Daoy (cell line): ENCODE results near the gene ZNF584. TPM values are rescaled to one million over a fixed set of nuclear protein-coding genes. Genes with fewer than 3 reads are reported as not detected.
A peak's percentile ranks its signal among the peaks of the same experiment; 100 is the strongest.

Experiments
- DNase-seq: peaks from one replicate; pipeline ENCODE4 v3.0.0-alpha.2; 2015; ENCODE audit warnings: low read depth
- total RNA-seq: library from RNA; depleted of rRNA; stranded (reverse); fragments of >200 nt; shearing (Covaris generic); gene quantifications from 2 replicates; pipeline ENCODE4 v1.2.3, GENCODE V29; 2014

ZNF584 gene
- total RNA-seq, 1 experiment from 2014 or later = 20.5 TPM

DNA sequence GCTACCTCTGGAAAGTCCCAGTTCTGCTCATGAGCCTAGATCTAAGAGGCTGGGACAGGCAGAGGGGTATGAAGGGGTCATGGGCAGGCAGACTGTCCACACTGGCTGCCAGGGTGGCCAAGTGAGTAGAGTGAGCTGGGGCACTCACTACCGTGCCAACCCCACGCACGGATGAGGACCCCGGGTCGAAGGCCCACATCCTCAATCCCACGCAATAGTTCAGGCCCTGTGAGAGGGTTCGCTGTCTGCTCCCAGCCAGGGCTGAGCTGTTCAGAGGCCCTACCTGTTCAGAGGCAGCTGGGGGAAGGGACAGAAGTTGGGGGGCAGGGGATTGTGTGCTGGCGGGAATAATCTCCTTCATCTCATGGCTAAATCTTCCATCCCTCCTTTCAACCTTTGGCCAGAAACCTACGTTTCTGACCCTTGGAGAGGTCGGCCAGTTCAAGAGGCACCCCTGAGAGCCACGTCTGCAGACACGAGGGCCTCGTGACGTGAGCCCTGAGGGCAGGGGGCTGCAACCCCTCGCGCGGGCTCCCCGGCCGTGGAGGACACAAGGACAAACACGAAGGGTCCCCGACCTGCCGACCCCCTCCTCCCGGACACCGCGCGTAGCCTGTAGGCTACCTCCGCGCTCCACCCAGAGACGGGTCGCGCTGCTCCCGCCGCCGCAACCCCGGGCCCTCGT is 22.4 kb upstream of the ZNF584 start:
- no peak for DNase-seq

DNA sequence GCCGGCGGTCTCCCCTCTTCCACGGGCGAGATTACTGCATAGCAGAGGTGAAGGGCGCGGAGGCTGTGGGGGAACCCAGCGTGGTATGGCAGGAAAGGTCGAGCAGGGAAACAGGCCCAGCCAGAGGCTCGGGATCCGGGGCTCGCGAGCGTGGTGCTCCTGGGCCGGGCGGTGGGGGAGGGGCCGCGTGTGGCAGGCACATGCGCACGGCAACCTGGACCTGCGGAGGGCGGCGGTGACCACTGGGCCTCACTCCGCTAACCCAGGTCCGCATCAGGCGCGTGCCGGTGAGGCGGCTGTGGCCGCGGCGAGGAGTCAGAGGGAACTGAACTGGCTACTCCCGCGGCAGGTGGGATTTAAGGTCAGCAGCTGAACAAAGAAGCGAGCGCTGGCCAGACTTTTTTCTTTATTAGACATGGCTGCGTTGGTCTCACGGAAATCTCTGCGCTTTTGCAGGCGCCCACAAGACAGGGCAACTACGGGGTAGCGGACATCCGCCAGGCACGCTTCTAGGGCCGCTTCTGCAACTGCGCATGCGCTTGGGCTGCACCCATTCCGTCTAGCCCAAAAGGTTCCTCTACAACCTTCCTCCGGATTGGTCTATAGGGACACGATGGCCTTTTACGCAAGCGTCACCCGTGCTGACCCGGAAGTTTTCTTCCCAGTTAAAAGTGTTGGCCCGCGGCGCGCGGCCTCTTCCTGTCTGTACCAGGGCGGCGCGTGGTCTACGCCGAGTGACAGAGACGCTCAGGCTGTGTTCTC is 21.7 kb upstream of the ZNF584 start, which contains the start of gene RPS5:
Gene RPS5 (plus strand): TSS at position 694 of the 762 bp plus-strand sequence. CDS start 869 bp downstream, outside the sequence.
- peak; percentile 99 for DNase-seq

DNA sequence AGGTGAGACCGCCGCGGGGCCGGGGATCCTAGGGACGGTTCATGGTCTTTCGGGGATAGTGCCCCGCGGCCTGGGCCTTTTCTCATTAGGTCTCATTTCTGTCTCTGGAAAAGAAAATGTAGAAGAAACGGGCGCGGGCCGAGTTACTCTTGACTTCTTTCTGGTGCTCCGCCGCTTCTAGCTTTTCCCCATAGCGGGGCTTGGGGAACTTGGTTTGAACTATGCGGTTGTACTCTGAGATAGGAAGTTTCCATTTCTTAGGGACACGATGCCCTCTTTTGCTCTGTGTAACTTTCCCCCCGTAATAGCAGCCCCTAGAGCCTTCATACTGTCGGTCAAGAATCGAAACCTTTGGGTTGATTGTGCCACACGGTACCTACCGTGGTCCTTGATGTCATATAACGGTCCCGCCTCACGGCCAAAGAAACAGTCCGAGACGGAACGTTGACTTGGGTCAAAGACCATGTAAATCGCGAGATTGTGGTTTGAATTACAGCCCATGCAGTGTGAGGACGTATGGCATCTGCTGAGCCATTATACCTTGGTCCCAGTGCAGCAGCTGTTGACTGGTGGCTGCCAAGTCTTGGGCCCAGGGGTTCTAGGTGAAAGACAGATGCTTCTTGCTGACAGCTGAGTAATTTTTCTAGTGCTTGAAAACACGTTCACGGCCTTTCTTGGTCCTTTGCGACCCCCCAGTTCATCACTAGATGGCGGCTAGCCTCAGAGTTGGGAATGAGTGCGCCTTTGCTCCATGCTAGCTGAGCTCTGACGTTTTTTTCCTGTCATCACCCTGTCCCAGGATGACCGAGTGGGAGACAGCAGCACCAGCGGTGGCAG is 20.9 kb upstream of the ZNF584 start:
- DNase-seq = no peak

DNA sequence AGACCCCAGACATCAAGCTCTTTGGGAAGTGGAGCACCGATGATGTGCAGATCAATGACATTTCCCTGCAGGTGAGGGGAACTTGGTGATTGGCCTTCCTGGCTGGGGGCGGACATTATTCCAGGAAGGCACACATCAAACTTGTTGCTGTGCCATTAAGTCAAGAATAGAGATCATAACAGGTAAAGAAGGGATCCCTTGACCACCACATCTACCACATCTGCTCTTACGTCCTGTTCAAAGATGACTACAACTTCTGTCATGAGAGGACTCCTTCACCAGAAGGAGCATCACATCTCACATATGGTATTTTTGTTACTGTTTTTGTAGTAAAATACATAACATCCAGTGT is 20.3 kb upstream of the ZNF584 start:
- DNase-seq = no peak

DNA sequence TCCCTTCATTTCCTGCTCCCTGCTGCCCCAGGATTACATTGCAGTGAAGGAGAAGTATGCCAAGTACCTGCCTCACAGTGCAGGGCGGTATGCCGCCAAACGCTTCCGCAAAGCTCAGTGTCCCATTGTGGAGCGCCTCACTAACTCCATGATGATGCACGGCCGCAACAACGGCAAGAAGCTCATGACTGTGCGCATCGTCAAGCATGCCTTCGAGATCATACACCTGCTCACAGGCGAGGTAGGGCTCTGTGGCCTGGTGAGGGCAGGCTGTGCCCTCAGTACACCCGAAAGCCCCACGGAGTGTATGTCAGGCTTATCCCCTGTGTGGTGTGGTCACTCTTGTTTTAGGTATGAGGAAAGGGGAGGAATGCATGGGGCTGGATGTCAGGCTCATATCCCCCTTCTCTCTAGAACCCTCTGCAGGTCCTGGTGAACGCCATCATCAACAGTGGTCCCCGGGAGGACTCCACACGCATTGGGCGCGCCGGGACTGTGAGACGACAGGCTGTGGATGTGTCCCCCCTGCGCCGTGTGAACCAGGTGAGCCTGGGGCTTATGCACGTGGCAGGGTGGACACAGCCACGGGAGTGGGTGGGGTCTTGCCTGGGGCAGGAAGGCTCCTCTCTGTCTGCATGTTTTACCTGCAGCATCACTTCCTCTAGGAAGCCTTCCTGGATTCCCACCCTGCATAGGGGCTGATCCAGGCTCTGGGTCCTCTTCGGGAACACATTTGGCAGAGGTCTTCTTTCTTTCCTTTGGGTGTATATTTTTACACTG is 15.3 kb upstream of the ZNF584 start:
- DNase-seq = no peak

DNA sequence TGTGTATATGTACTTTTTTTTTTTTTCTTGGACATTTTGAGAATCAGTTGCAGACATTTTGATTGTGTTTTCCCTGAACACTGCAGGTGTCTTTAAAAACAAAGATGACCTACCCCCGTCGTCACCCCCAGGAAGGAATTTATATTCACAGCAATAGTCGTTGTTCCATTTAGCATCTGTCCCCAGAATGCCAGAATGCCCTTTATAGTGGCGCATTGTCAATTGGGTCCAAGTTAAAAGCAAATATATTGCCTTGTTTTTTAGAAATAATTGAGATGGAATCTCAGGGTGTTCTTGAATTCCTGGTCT is 14.8 kb upstream of the ZNF584 start:
- no peak for DNase-seq

DNA sequence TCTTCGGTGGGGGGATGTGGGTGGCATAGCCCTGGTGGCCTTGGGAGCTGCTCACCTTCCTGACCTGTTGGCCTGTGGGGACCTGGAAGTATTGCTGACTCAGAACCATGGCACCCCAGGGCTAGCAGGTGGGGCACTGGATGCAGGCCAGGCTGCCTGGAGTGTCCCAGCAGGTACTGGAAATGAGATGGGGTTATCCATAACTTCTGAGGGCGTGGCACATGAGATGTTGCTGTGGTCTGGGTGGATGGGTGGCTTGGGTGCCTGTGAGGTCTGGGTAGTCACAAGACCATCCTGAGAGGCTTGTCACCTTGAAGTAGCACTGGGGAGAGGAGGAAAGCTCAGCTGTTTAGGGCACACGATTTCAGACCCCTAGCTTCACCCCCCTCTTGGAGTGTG is 13.6 kb upstream of the ZNF584 start:
- DNase-seq = peak; percentile 28

DNA sequence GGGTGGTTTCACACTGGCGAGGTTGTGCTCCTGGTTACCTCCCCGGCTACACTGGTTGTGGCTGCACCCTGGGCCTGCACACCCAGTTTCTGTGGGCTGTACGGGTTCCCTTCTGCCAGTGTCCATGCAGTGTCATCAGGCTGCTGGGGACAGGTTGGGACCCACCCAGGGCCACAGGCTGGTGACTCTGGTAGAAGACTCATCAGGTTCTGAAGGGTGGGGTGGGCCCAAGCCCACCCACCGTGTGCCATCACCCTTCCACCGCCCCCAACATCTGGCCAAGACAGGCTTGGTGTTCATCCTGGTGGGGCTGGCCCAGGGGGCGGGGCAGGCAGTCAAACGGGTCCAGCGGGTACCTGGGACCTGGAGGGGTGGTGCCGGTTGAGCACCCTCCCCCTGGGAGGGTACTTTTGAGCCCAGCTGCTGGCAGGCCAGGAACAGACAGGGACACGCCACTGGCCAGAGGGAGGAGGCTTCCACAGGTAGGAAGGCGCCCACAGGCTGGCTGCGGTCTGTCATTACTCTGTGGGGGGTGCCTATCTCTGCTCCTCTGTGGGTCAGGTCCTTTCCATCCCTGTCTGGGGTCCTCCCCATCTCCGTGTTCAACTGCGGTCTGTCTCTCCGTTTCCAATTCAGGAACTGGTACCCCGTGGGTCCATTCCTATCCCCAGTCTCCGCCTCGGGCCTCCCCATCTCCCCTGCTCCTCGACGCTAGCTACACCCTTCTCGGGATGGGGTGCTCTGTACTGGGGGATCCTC is 13.1 kb upstream of the ZNF584 start, which contains the start of gene RNF225:
Gene RNF225 (plus strand): TSS at position 437 of the 759 bp plus-strand sequence. CDS start 434 bp downstream, outside the sequence.
- DNase-seq = peak; percentile 63

DNA sequence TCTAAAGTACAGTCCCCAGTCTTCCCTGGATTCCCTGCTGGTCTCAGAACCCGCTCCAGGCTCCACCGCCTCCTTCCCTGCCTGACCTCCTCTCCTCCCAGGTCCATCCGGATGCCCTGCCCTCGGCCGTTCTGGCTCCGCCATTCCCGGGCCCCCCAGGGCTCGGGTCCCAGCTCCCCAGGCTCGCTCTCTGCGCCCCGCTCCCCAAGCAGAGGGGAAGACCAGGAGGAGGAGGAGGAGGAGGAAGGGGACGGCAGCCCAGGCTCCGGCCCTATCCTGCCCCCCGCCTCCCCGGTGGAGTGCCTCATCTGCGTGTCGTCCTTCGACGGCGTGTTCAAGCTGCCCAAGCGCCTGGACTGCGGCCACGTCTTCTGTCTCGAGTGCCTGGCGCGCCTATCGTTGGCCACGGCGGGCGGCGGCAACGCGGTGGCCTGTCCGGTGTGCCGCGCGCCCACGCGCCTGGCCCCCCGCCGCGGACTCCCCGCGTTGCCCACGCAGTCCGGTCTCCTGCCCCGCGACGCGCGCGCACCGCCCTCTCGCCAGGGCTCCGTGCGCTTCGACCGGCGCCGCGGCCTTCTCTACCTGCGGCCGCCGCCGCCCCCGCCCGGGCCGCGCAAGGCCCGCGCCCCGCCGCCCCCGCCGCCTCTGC is 12.3 kb upstream of the ZNF584 start:
- DNase-seq = peak; percentile 45

DNA sequence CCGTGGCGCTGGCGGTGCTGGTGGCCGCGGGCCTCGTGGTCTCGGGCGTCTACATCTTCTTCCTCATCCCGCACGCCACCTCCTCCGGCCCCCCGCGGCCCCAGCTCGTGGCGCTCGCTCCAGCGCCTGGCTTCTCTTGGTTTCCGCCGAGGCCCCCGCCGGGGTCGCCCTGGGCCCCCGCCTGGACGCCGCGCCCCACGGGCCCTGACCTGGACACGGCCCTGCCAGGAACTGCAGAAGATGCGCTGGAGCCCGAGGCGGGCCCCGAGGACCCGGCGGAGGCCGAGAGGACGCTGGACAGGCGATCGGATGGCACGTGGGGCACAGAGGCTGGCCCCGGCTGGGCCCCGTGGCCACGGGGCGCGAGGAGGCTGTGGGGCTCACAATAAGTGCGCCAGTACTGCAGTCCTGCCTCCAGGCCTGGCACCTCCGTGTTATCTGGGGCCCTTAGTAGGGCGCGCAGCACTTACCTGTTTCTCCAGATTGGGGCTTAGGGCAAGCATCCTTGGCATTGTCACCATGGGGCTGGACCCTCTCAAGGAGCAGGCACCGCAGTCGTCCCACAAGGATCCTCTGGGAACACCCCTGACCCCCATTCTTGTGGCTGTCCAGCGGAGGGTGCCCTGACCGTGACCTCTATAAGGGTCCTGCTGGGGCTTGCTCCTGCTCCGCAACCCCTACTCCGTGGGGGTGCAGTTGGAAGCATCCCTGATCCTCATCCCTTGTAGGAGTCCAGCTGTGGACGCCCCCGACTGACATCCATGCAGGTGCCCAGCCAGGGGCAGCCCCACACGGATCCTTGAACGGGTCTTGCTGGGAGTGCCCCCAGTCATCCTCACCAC is 11.5 kb upstream of the ZNF584 start:
- no peak for DNase-seq

DNA sequence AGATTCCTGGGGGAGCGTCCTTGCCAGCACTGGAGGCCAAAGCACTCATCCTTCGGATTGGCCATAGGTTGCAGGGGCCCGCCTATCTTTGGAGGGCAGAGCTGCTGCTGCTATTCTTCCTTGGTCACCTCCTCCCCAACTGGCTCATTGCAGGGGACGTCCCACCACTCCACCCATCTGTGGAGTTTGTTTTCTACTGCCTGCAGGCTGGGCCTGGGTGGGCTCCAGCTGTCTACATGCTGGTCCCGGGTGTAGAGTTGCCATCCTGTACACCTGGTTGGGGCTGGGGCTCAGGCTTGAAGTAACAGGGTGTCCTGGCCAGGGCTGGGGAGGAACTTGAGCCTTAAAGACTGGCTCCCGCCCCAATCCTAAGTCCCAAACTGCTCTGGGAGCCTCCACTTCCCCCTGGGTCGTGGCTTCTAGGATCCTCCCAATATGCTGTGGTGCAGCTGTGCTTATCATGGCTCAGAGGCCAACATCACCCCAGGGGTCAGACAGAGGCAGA is 10.9 kb upstream of the ZNF584 start:
- peak; percentile 32 for DNase-seq

DNA sequence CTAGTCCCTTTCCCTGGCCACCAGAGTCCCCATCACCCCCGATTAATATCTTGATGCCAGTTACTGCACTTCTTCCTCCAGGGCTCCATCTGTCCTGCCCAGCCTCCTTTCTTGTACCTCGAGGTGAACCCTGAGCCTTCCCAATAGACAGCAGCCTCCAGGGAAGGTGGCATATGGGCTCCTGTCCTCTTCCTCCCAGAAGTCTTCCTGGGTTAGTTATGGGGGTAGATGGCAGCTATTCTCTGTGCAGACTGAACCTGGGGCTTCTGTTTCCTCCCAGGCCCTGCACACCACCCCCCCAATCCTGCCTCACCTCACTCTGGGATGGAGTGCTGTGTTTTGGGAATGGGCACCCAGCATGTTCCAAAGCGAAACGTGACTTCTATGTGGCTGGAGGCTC is 10.4 kb upstream of the ZNF584 start:
- DNase-seq = no peak

DNA sequence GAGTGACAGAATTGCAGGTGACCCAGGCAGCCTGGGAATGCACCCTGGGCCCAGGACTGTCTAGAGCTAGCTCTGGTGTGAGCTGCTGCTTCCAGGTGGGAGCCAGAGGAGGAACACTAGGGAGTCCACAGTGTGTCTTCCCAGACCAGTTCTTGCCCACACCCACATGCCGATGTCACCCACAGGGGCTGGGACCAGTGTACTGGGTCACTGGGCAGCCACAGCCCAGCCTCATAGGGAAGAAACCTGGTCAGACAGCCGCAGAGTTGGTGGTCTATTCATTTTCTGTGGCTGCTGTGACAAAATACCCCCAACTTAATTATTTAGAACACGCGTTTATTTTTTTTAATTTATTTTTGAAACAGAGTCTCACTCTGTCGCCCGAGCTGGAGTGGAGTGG is 9.9 kb upstream of the ZNF584 start:
- DNase-seq = no peak

DNA sequence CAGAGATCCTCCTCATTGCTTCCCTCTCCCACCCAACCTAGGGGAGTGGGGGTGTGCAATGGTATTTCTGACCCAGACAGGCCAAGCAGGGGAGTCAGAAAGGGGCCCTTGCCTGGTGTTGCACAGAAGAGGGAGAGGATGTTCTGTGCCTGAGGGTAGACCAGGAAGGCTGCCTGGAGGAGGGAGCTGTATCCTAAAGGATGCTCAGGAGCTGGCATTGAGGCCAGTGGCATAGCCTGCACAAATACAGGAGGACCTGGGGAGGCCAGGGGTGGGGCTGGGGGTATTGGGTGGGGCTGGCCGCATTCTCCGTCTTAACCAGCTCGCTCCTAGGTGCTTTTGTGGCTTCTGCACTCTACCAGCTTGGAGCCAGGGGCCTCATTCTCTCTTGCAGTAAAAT is 8.5 kb upstream of the ZNF584 start:
- no peak for DNase-seq

DNA sequence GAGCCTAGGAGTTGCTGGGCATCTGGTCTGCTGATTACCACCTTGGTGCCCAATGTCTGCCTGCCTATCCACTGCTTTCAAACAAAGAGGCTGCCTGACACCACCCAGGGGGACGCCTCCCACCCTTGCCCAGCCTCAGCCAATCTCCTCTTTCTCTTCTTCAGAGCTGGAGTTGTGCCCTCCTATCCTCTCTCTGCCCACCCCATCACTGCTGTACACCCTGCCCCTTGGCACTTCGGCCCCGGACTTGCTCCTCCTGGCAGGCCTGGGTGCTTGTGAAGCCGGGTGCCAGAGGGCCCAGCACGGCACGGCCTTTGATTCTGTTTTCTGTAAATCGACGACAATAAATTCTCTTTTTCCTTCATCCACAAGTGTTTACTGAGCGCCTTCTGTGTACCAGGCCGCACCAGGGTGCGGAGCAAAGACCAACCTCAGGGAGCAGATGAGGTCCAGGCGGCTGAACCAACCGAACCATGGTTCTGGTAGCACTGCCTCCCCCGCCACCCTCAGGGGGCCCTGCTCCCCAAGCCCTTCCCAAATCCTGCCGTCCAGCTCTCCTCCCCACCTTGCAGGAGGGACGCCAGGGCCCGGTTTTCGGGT is 8.0 kb upstream of the ZNF584 start:
- peak; percentile 30 for DNase-seq

DNA sequence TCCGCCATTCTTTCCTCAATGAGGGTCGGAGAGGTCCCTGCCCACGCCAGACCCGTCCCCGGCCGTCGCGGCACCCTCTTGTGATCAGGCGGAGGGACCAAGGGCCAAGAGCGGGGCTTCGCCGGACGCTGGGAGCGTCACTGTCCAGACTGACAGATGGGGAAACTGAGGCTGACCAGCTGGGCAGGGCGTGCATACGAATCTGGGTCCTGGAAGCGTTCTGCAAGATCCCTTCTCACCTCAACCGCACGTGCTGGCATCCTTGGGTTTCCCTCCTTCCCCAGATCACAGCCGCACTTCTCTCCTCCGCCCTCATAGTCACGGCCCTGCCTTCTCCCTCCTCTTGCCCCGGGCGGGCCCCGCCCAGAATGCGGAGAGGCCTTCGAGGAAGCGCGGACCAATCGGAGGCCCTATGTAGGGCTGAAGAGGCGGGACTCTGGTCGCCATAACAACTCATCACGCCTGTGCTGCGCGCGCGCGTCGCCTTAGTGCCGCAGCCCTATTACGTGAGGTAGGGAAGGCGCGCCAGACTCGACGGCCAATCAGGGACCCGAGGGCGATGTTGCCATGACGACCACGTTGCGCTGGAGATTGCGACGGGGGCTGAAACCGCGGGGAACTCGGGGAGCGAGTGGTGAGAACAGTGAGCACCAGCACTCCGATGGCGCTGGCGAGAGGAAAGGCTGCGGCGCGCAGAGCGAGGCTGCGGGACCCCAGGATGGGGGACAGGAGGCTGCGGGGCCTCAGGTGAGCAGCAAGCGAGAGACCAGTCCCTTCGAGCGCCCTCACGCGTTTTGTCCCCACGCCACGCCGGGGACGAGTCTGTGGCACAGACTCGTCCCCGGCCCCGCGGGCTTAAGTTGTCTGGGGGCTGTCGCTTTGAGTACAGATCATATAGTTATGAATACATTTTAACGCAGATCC is 7.3 kb upstream of the ZNF584 start:
- DNase-seq = peak; percentile 100

DNA sequence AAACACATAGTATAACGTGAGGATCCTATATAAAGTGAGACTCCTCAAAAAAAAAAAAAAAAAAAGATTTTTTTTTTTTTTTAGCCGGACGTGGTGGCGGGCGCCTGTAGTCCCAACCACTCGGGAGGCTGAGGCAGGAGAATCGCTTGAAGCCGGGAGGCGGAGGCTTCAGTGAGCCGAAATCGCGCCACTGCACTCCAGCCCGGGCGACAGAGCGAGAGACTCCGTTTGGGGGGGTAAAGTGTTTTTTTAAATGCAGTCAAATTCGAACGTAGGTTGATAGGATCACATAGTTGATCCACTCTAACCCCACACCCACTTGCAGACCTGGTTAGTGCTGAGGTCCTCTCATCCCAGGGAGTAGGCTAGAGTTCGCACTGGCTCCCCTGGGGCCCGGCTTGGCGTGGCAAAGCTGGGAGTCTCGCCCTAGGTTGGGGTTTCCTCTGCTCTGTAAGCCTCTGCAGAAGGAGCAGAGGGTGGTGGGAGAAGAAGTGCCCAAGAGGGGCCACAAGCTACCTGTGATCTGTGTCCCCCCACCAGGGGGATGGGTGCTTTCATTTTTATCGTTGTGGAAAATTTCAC is 6.5 kb upstream of the ZNF584 start:
- DNase-seq = no peak
